Suprapubic skin (tissue), 4 donors: ENCODE results near the gene MOV10.

Experiments used
- POLR2A ChIP-seq, 2 donors: fragments of 450-650 bp; IDR thresholded peaks; one replicate each; pipeline ENCODE4 v1.6.1; 2017; ENCODE audit warnings: antibody characterized with exemption in 2 of 2, mild to moderate bottlenecking in 2 of 2, moderate library complexity in 2 of 2
- POLR2AphosphoS5 ChIP-seq, 3 donors: sonication (generic); formaldehyde crosslinking; IDR thresholded peaks; one replicate each; pipeline ENCODE4 v1.6.1; 2017; ENCODE audit warnings: antibody characterized with exemption in 3 of 3
- TF ChIP-seq, protein P1 (sequence below), 2 donors: fragments of 200-600 bp in 1 of 2; fragments of 450-650 bp in 1 of 2; sonication (generic) in 1 of 2; IDR thresholded peaks; one replicate each; pipeline ENCODE4 v1.5.1; 2016 to 2019; ENCODE audit warnings: antibody characterized with exemption in 2 of 2, mild to moderate bottlenecking in 1 of 2, moderate library complexity in 1 of 2

DNA sequence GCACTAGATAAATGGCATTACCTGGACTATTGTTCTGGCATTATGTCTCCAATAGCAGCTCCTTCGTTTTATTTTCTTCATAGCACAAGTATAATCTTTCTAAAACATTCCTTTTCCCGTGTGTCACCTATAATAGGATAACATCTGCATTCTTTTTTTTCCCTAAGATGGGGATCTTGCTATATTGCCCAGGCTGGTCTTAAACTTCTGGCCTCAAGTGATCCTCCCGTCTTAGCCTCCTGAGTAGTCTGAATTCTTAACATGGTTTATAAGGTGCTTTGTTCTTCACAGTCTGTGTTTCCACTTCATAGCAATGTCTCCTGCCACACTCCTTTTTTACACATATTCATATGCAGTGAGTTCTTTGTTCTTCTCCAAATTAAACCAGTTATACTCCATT, 8.6 kb upstream of the MOV10 start:
- TF ChIP-seq, protein P1, sequence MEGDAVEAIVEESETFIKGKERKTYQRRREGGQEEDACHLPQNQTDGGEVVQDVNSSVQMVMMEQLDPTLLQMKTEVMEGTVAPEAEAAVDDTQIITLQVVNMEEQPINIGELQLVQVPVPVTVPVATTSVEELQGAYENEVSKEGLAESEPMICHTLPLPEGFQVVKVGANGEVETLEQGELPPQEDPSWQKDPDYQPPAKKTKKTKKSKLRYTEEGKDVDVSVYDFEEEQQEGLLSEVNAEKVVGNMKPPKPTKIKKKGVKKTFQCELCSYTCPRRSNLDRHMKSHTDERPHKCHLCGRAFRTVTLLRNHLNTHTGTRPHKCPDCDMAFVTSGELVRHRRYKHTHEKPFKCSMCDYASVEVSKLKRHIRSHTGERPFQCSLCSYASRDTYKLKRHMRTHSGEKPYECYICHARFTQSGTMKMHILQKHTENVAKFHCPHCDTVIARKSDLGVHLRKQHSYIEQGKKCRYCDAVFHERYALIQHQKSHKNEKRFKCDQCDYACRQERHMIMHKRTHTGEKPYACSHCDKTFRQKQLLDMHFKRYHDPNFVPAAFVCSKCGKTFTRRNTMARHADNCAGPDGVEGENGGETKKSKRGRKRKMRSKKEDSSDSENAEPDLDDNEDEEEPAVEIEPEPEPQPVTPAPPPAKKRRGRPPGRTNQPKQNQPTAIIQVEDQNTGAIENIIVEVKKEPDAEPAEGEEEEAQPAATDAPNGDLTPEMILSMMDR (IDR thresholded peaks at IDR 0.05): no peak
- TF ChIP-seq POLR2A (IDR thresholded peaks at IDR 0.05) (no peak), POLR2AphosphoS5 (IDR thresholded peaks at IDR 0.05) (no peak)
